ENCODE results near the gene PTPRM. TPM values are rescaled to one million over a fixed set of nuclear protein-coding genes. Genes with fewer than 3 reads are reported as not detected.

Gene PTPRM
- total and polyA plus RNA-seq, 12 donors: 31.7 to 116 (median 61.2) TPM

DNA sequence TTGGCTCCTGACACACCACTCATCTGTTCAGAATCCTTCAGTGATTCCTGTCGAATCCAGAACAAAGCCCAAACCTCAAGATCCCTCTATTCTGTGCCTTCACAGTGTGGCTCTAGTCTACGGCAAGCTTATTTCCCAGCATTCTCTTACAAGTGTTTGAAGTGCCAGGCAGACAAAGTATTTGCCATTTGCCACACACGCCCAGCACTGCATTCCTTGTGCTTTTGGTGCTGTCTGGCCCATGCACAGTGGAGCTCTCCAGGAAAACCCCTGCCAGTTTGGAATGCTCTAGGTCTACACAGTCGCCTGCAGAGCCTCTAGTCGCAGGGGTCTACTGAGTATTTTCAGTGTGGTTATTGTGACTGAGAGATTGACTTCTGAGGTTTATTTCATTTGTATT lies 783.5 kb downstream of the PTPRM start:
- 76 to 88% (median 81%) methylated on average over 4 to 5 of the region's 5 CpGs for WGBS, 4 donors
- H3K4me3 ChIP-seq: no peak overlapping the region
- H3K9me3 ChIP-seq (replicated peaks in 1 of 3): no peaks in the 10 kb centered on the region
- H3K27ac ChIP-seq: no peak overlapping the region
- DNase-seq: no peak
- H3K4me1 ChIP-seq (replicated peaks in 1 of 2): no peaks in the 10 kb centered on the region
- H3K27me3 ChIP-seq: no peaks in the 10 kb centered on the region
- H3K36me3 ChIP-seq (replicated peaks in 1 of 2): no peaks in the 10 kb centered on the region
- intact Hi-C loops (cut with DNase I): no loop called here
- TF ChIP-seq, protein P1, sequence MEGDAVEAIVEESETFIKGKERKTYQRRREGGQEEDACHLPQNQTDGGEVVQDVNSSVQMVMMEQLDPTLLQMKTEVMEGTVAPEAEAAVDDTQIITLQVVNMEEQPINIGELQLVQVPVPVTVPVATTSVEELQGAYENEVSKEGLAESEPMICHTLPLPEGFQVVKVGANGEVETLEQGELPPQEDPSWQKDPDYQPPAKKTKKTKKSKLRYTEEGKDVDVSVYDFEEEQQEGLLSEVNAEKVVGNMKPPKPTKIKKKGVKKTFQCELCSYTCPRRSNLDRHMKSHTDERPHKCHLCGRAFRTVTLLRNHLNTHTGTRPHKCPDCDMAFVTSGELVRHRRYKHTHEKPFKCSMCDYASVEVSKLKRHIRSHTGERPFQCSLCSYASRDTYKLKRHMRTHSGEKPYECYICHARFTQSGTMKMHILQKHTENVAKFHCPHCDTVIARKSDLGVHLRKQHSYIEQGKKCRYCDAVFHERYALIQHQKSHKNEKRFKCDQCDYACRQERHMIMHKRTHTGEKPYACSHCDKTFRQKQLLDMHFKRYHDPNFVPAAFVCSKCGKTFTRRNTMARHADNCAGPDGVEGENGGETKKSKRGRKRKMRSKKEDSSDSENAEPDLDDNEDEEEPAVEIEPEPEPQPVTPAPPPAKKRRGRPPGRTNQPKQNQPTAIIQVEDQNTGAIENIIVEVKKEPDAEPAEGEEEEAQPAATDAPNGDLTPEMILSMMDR (IDR thresholded peaks at IDR 0.05): no peak
- no peak for TF ChIP-seq POLR2A (IDR thresholded peaks at IDR 0.05)

DNA sequence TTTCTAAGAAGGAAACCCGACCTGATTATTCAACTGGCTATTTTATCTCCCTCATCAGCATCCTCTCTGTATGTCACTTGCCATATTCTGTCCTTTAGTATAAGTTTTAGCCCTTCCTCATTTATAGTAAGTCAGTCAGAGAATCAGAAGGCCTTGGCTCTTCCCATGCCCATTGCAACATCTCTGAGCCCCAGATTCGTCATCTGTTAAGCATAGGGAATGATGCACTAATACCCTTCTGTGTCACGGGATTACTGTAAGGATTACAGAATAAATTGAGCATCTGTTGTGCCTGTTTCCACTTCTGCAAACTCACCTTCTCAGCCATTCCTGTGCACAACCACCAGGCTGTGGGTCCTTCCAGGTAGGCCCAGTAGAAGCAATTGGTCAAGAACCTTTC lies 784.0 kb downstream of the PTPRM start:
- H3K4me1 ChIP-seq (replicated peaks in 1 of 2): no peaks in the 10 kb centered on the region
- no peaks in the 10 kb centered on the region for H3K36me3 ChIP-seq (replicated peaks in 1 of 2)
- TF ChIP-seq POLR2A (IDR thresholded peaks at IDR 0.05): no peak
- TF ChIP-seq, protein P1 (IDR thresholded peaks at IDR 0.05): no peak
- intact Hi-C loops (cut with DNase I): no loop called here
- DNase-seq: no peak
- no peaks in the 10 kb centered on the region for H3K9me3 ChIP-seq (replicated peaks in 1 of 3)
- H3K4me3 ChIP-seq: no peak overlapping the region
- H3K27ac ChIP-seq: no peak overlapping the region
- 76 to 90% (median 85%) methylated on average over 3 of the region's 3 CpGs for WGBS, 4 donors
- H3K27me3 ChIP-seq: no peaks in the 10 kb centered on the region

DNA sequence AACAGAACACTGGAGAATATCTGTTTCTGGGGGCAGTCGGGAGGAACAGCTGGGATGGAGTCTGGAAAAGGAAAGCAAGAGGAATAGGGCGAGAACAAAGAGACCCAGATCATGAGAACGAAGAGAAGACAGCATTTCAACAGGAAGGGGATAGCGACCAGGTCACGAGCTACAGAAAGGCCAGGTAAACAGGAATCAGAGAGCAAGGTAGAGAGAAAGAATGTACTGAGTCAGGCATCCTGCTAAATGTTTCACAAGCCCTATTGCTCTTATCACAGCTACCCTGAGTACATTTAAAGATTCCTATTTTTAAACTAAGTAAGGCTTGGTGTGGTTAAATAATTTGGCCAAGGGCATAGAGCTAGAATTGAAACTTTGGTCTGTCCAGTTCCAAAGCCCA lies 787.2 kb downstream of the PTPRM start:
- Histone ChIP-seq H3K4me3 (no peak overlapping the region), H3K4me1 (replicated peaks in 1 of 2) (no peaks in the 10 kb centered on the region), H3K9me3 (replicated peaks in 1 of 3) (no peaks in the 10 kb centered on the region), H3K27ac (no peak overlapping the region), H3K36me3 (replicated peaks in 1 of 2) (no peaks in the 10 kb centered on the region), H3K27me3 (no peaks in the 10 kb centered on the region)
- intact Hi-C loops (cut with DNase I): no loop called here
- no peak for DNase-seq
- TF ChIP-seq POLR2A (IDR thresholded peaks at IDR 0.05): no peak
- TF ChIP-seq, protein P1 (IDR thresholded peaks at IDR 0.05): no peak
- 81 to 96% (median 86%) methylated on average over 5 of the region's 5 CpGs for WGBS, 4 donors

DNA sequence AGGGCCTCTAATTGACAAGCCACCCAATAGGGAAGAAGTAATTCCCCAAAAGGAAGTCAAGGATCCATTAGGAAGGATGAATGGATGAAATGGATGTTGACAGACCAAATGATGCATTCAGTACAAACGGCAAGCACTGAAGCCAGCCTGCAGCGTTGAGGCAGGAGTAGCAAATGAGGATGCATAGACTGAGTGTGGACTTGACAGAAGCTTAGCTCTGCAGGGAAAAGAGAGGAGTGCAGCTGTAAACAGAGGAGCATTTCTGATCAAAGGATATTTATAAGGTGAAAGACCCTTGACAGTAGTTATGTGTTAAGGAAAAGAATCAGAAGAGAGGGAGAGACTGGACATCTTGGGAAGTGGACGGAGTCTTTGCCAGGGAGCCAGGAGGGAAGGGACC lies 788.9 kb downstream of the PTPRM start:
- no peak for DNase-seq
- Histone ChIP-seq H3K4me3 (no peak overlapping the region), H3K36me3 (replicated peaks in 1 of 2) (no peaks in the 10 kb centered on the region), H3K27me3 (no peaks in the 10 kb centered on the region), H3K27ac (no peak overlapping the region), H3K4me1 (replicated peaks in 1 of 2) (no peaks in the 10 kb centered on the region), H3K9me3 (replicated peaks in 1 of 3) (no peaks in the 10 kb centered on the region)
- 82 to 97% (median 90%) methylated on average over 3 of the region's 3 CpGs for WGBS, 4 donors
- TF ChIP-seq POLR2A (IDR thresholded peaks at IDR 0.05): no peak
- TF ChIP-seq, protein P1 (IDR thresholded peaks at IDR 0.05): no peak
- intact Hi-C loops (cut with DNase I): no loop called here
